ENCODE measurements around the gene VMP1. TPM values are rescaled to one million over a fixed set of nuclear protein-coding genes. Genes with fewer than 3 reads are reported as not detected.

VMP1 gene
- total RNA-seq, 1 experiment from 2014 or later, result 277 TPM

DNA sequence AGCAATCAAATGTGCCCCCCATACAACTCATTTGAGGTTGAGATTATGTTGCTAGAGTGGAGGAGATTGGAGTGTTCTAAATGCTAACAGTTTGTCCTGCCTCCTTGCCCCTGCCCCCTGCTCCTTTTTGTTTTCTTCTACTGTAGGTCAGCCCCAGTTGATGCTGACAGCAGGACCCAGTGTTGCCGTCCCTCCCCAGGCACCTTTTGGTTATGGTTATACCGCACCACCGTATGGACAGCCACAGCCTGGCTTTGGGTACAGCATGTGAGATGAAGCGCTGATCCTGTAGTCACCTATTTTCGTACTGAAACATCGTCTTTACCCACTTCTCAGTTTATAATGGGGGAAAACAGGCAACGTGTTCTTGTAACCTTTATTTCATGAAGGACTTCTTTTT is 13.9 kb upstream of the VMP1 start:
- Mint-ChIP-seq H3K27me3 (ENCODE audit: insufficient read depth, unreplicated experiment) (no peaks in the 10 kb centered on the region), H3K36me3 (ENCODE audit: insufficient read depth, unreplicated experiment) (peaks cover 100% of the 10 kb centered on the region), H3K4me1 (ENCODE audit: low read depth, unreplicated experiment) (no peaks in the 10 kb centered on the region), H3K9me3 (ENCODE audit: unreplicated experiment) (no peaks in the 10 kb centered on the region), H3K4me3 (ENCODE audit: unreplicated experiment) (no peak overlapping the region), H3K27ac (ENCODE audit: unreplicated experiment) (no peak overlapping the region)
- Histone ChIP-seq H3K4me1 (no peaks in the 10 kb centered on the region), H3K9me3 (no peaks in the 10 kb centered on the region), H3K27me3 (replicated peaks; ENCODE audit: control insufficient read depth, insufficient read depth, low read length) (no peaks in the 10 kb centered on the region), H3K4me3 (ENCODE audit: low read depth, low read length) (no peak overlapping the region), H3K36me3 (ENCODE audit: control insufficient read depth, insufficient read depth, low read length) (peaks cover 6% of the 10 kb centered on the region)
- intact Hi-C loops (cut with micrococcal nuclease; ENCODE audit: unreplicated experiment), result no loop called here
- POLR2A ChIA-PET, result no interaction called here
- BruUV-seq (replicated peaks), result no TSS peak
- DNase-seq, result no peak
- CTCF ChIA-PET, result no interaction called here
- TF ChIP-seq, protein P1, sequence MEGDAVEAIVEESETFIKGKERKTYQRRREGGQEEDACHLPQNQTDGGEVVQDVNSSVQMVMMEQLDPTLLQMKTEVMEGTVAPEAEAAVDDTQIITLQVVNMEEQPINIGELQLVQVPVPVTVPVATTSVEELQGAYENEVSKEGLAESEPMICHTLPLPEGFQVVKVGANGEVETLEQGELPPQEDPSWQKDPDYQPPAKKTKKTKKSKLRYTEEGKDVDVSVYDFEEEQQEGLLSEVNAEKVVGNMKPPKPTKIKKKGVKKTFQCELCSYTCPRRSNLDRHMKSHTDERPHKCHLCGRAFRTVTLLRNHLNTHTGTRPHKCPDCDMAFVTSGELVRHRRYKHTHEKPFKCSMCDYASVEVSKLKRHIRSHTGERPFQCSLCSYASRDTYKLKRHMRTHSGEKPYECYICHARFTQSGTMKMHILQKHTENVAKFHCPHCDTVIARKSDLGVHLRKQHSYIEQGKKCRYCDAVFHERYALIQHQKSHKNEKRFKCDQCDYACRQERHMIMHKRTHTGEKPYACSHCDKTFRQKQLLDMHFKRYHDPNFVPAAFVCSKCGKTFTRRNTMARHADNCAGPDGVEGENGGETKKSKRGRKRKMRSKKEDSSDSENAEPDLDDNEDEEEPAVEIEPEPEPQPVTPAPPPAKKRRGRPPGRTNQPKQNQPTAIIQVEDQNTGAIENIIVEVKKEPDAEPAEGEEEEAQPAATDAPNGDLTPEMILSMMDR (IDR thresholded peaks at IDR 0.05; ENCODE audit: insufficient read depth in 1 of 2, low read depth in 1 of 2, low read length in 1 of 2, severe bottlenecking in 1 of 2, unreplicated experiment in 1 of 2), result no peak

DNA sequence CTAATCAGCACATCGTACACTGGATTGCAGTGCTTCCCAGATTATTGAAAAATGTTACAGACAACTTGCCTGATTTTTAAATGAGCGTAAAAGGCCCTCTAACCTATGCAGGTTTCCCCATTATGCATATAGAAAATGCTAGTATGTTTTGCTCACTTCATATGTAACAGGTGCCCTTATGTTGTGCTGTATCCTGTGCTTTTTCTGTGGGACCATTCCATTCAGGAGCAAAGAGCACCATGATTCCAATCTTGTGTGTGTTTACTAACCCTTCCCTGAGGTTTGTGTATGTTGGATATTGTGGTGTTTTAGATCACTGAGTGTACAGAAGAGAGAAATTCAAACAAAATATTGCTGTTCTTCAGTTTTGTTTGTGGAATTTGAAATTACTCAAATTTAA is 13.1 kb upstream of the VMP1 start:
- no peaks in the 10 kb centered on the region for H3K27me3 Mint-ChIP-seq (ENCODE audit: insufficient read depth, unreplicated experiment)
- Histone ChIP-seq H3K4me1 (no peaks in the 10 kb centered on the region), H3K4me3 (ENCODE audit: low read depth, low read length) (no peak overlapping the region), H3K36me3 (ENCODE audit: control insufficient read depth, insufficient read depth, low read length) (peaks cover 6% of the 10 kb centered on the region), H3K9me3 (no peaks in the 10 kb centered on the region), H3K27me3 (replicated peaks; ENCODE audit: control insufficient read depth, insufficient read depth, low read length) (no peaks in the 10 kb centered on the region)
- peaks cover under 1% of the 10 kb centered on the region for H3K4me1 Mint-ChIP-seq (ENCODE audit: low read depth, unreplicated experiment)
- H3K9me3 Mint-ChIP-seq (ENCODE audit: unreplicated experiment), result no peaks in the 10 kb centered on the region
- no peak overlapping the region for H3K4me3 Mint-ChIP-seq (ENCODE audit: unreplicated experiment)
- H3K27ac Mint-ChIP-seq (ENCODE audit: unreplicated experiment), result no peak overlapping the region
- TF ChIP-seq, protein P1 (IDR thresholded peaks at IDR 0.05; ENCODE audit: insufficient read depth in 1 of 2, low read depth in 1 of 2, low read length in 1 of 2, severe bottlenecking in 1 of 2, unreplicated experiment in 1 of 2), result no peak
- DNase-seq, result no peak
- H3K36me3 Mint-ChIP-seq (ENCODE audit: insufficient read depth, unreplicated experiment), result peaks cover 100% of the 10 kb centered on the region
- BruUV-seq (replicated peaks), result TSS peak; percentile 75
- intact Hi-C loops (cut with micrococcal nuclease; ENCODE audit: unreplicated experiment), result no loop called here
- ChIA-PET POLR2A (no interaction called here), CTCF (no interaction called here)

DNA sequence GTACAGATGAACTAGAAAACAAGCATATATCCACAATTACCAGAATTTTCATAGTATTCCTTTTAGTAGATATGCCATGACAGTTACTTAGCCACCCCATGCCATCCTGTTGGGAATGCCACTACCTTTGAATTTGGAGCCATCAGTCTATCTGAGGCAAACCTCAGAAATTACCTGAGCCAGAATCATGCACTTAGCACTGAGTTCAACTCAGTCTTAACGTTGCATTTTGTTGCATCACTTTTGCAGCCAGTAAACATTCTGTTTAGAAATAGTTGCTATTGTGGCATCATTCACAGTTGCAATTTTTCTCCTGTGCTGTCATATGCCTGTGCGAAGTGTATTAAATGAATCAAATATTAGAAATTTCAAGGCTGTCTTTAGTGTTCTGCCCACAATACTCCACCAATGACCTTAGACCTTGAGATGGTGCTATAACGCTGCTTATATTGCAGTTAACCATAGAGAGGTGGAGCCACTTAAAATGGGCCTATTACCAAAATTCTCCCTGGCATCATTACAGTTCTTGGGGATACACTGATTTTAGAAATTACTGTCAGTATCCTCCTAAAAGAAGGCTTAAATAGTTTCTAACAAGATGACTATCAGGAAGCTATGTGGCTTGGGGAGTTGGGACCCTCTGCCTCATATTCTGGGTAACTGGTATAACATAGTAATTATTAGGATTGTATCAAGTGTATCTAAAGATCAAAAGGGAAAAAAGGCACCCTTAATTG is 11.3 kb upstream of the VMP1 start:
- H3K27me3 Mint-ChIP-seq (ENCODE audit: insufficient read depth, unreplicated experiment), result no peaks in the 10 kb centered on the region
- intact Hi-C loops (cut with micrococcal nuclease; ENCODE audit: unreplicated experiment), result no loop called here
- DNase-seq, result no peak
- Histone ChIP-seq H3K9me3 (no peaks in the 10 kb centered on the region), H3K36me3 (ENCODE audit: control insufficient read depth, insufficient read depth, low read length) (peaks cover 6% of the 10 kb centered on the region), H3K27me3 (replicated peaks; ENCODE audit: control insufficient read depth, insufficient read depth, low read length) (no peaks in the 10 kb centered on the region), H3K4me1 (no peaks in the 10 kb centered on the region), H3K4me3 (ENCODE audit: low read depth, low read length) (no peak overlapping the region)
- no TSS peak for BruUV-seq (replicated peaks)
- no peaks in the 10 kb centered on the region for H3K9me3 Mint-ChIP-seq (ENCODE audit: unreplicated experiment)
- ChIA-PET POLR2A (no interaction called here), CTCF (no interaction called here)
- peaks cover 6% of the 10 kb centered on the region for H3K4me1 Mint-ChIP-seq (ENCODE audit: low read depth, unreplicated experiment)
- H3K36me3 Mint-ChIP-seq (ENCODE audit: insufficient read depth, unreplicated experiment), result peaks cover 96% of the 10 kb centered on the region
- H3K4me3 Mint-ChIP-seq (ENCODE audit: unreplicated experiment), result no peak overlapping the region
- peak overlapping the region; percentile 18 for H3K27ac Mint-ChIP-seq (ENCODE audit: unreplicated experiment)
- TF ChIP-seq, protein P1 (IDR thresholded peaks at IDR 0.05; ENCODE audit: insufficient read depth in 1 of 2, low read depth in 1 of 2, low read length in 1 of 2, severe bottlenecking in 1 of 2, unreplicated experiment in 1 of 2), result no peak
